Esophagus squamous epithelium (tissue), 4 donors: Measurements from ENCODE around the gene PDGFC.

Experiments used
- POLR2A ChIP-seq, 4 donors: fragments of 450-650 bp; IDR thresholded peaks; one replicate each; pipeline ENCODE4 v1.6.1; 2017; ENCODE audit warnings: antibody characterized with exemption in 4 of 4, mild to moderate bottlenecking in 4 of 4, moderate library complexity in 3 of 4
- TF ChIP-seq, protein P1 (sequence below), 6 experiments: fragments of 450-650 bp in 4 of 6; fragments of 200-600 bp in 2 of 6; sonication (generic) in 2 of 6; IDR thresholded peaks; one replicate each; pipeline ENCODE4 v1.5.1; 2016 to 2019; ENCODE audit warnings: antibody characterized with exemption in 6 of 6, mild to moderate bottlenecking in 4 of 6, moderate library complexity in 4 of 6

DNA sequence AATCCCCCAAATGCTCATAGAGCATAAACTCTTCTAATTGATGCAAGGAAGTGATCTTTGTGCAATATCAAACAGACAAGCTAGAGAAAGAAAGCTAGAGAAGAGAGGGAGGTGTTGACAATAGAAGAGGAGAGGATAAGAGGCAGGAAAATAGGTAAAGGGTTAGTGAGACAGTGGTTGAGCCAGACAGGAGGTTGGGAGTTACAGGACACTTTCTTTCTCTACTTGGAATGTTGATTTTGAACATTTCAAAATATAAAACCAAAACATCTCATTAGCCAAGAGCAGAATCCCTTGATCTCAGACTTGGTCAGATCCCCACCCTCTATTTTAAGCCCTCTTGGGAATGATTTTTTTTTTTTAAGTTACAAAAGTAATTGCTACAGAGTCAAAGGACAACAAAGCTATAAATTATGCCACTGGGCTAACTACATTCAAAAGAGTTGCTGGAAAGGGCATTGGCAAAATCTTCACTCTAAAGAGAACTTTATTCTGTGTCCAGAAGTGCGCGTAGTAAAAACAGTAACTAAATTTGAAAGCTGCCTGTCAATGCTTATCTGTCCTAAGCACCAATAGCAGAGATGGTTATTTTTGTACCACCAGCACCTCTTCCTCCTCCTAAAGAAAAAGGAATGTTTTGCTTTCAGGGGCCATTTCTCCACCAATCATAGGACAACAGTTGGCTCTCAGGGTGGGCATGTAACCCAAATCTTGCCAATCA, 133.8 kb downstream of the PDGFC start:
- TF ChIP-seq, protein P1, sequence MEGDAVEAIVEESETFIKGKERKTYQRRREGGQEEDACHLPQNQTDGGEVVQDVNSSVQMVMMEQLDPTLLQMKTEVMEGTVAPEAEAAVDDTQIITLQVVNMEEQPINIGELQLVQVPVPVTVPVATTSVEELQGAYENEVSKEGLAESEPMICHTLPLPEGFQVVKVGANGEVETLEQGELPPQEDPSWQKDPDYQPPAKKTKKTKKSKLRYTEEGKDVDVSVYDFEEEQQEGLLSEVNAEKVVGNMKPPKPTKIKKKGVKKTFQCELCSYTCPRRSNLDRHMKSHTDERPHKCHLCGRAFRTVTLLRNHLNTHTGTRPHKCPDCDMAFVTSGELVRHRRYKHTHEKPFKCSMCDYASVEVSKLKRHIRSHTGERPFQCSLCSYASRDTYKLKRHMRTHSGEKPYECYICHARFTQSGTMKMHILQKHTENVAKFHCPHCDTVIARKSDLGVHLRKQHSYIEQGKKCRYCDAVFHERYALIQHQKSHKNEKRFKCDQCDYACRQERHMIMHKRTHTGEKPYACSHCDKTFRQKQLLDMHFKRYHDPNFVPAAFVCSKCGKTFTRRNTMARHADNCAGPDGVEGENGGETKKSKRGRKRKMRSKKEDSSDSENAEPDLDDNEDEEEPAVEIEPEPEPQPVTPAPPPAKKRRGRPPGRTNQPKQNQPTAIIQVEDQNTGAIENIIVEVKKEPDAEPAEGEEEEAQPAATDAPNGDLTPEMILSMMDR (IDR thresholded peaks at IDR 0.05): no peak
- TF ChIP-seq POLR2A (IDR thresholded peaks at IDR 0.05): no peak
